ENCODE data around the gene DCTN3. TPM values are rescaled to one million over a fixed set of nuclear protein-coding genes. Genes with fewer than 3 reads are reported as not detected.

Gene DCTN3
- total RNA-seq, 1 donor from 2014 or later: 105 TPM

GRCh38 chr9:34568774-34569173 lies 51.5 kb downstream of the DCTN3 start:
- Mint-ChIP-seq H3K4me1 (ENCODE audit: unreplicated experiment) (no peaks in the 10 kb centered on the region), H3K27ac (ENCODE audit: unreplicated experiment) (no peak overlapping the region), H3K9me3 (ENCODE audit: unreplicated experiment) (no peaks in the 10 kb centered on the region), H3K4me3 (ENCODE audit: unreplicated experiment) (no peak overlapping the region), H3K27me3 (ENCODE audit: unreplicated experiment) (peaks cover 33% of the 10 kb centered on the region), H3K36me3 (ENCODE audit: unreplicated experiment) (no peaks in the 10 kb centered on the region)
- no peak for TF ChIP-seq CTCF (IDR thresholded peaks at IDR 0.05)
- DNase-seq (ENCODE audit: extremely low spot score, unreplicated experiment): no peak

- no peak for TF ChIP-seq CTCF (IDR thresholded peaks at IDR 0.05)
- Mint-ChIP-seq H3K36me3 (ENCODE audit: unreplicated experiment) (no peaks in the 10 kb centered on the region), H3K27ac (ENCODE audit: unreplicated experiment) (no peak overlapping the region), H3K9me3 (ENCODE audit: unreplicated experiment) (no peaks in the 10 kb centered on the region), H3K4me3 (ENCODE audit: unreplicated experiment) (no peak overlapping the region), H3K27me3 (ENCODE audit: unreplicated experiment) (peaks cover 37% of the 10 kb centered on the region), H3K4me1 (ENCODE audit: unreplicated experiment) (no peaks in the 10 kb centered on the region)
- DNase-seq (ENCODE audit: extremely low spot score, unreplicated experiment): no peak
Observed at GRCh38 chr9:34568133-34568532, 52.2 kb downstream of the DCTN3 start.

GRCh38 chr9:34566972-34567371 lies 53.3 kb downstream of the DCTN3 start:
- no peak for DNase-seq (ENCODE audit: extremely low spot score, unreplicated experiment)
- peaks cover 5% of the 10 kb centered on the region for H3K9me3 Mint-ChIP-seq (ENCODE audit: unreplicated experiment)
- H3K4me3 Mint-ChIP-seq (ENCODE audit: unreplicated experiment): no peak overlapping the region
- TF ChIP-seq CTCF (IDR thresholded peaks at IDR 0.05): no peak
- H3K27me3 Mint-ChIP-seq (ENCODE audit: unreplicated experiment): peaks cover 42% of the 10 kb centered on the region
- H3K4me1 Mint-ChIP-seq (ENCODE audit: unreplicated experiment): no peaks in the 10 kb centered on the region
- peaks cover 4% of the 10 kb centered on the region for H3K36me3 Mint-ChIP-seq (ENCODE audit: unreplicated experiment)
- no peak overlapping the region for H3K27ac Mint-ChIP-seq (ENCODE audit: unreplicated experiment)

GRCh38 chr9:34566322-34566721 lies 54.0 kb downstream of the DCTN3 start:
- H3K9me3 Mint-ChIP-seq (ENCODE audit: unreplicated experiment): peaks cover 5% of the 10 kb centered on the region
- H3K36me3 Mint-ChIP-seq (ENCODE audit: unreplicated experiment): peaks cover 4% of the 10 kb centered on the region
- H3K4me1 Mint-ChIP-seq (ENCODE audit: unreplicated experiment): no peaks in the 10 kb centered on the region
- H3K27ac Mint-ChIP-seq (ENCODE audit: unreplicated experiment): no peak overlapping the region
- H3K27me3 Mint-ChIP-seq (ENCODE audit: unreplicated experiment): peaks cover 42% of the 10 kb centered on the region
- no peak overlapping the region for H3K4me3 Mint-ChIP-seq (ENCODE audit: unreplicated experiment)
- DNase-seq (ENCODE audit: extremely low spot score, unreplicated experiment): no peak
- no peak for TF ChIP-seq CTCF (IDR thresholded peaks at IDR 0.05)

- Mint-ChIP-seq H3K27ac (ENCODE audit: unreplicated experiment) (no peak overlapping the region), H3K27me3 (ENCODE audit: unreplicated experiment) (peaks cover 42% of the 10 kb centered on the region), H3K36me3 (ENCODE audit: unreplicated experiment) (peaks cover 4% of the 10 kb centered on the region), H3K4me1 (ENCODE audit: unreplicated experiment) (peaks cover 1% of the 10 kb centered on the region), H3K9me3 (ENCODE audit: unreplicated experiment) (peaks cover 5% of the 10 kb centered on the region), H3K4me3 (ENCODE audit: unreplicated experiment) (no peak overlapping the region)
- no peak for DNase-seq (ENCODE audit: extremely low spot score, unreplicated experiment)
- TF ChIP-seq CTCF (IDR thresholded peaks at IDR 0.05): no peak
Observed at GRCh38 chr9:34565856-34566255, 54.4 kb downstream of the DCTN3 start.
